A172 (cell line): ENCODE results near the gene SYT9. TPM values are rescaled to one million over a fixed set of nuclear protein-coding genes. Genes with fewer than 3 reads are reported as not detected.

ENCODE experiments used
- DNase-seq: peaks from one replicate; pipeline ENCODE4 v3.0.0-alpha.2; 2015; ENCODE audit warnings: low spot score
- total RNA-seq: library from RNA; depleted of rRNA; stranded (reverse); fragments of >200 nt; shearing (Covaris generic); gene quantifications from 2 replicates; pipeline ENCODE4 v1.2.3, GENCODE V29; 2014

SYT9 gene
- total RNA-seq, 1 experiment from 2014 or later, result not detected

DNA sequence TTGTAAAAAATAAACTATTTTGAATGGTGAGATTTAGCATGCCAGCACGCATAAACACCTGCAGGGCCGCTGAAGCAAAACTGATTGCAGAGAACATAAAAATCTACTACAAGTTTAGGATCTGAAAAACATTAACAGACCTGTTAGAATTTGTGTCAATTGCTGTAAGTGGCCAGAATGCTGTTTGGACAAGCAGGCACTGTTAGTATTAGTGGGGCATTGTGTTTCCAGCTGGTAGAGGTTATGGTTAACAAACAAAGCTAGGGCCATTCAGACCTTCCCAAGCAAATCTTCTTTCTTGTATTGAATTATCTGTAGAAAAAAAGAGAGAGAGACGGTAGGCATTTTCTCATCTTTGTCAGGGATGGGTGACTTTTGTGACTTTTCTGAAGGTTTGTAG lies 176.0 kb downstream of the SYT9 start:
- no peak for DNase-seq

DNA sequence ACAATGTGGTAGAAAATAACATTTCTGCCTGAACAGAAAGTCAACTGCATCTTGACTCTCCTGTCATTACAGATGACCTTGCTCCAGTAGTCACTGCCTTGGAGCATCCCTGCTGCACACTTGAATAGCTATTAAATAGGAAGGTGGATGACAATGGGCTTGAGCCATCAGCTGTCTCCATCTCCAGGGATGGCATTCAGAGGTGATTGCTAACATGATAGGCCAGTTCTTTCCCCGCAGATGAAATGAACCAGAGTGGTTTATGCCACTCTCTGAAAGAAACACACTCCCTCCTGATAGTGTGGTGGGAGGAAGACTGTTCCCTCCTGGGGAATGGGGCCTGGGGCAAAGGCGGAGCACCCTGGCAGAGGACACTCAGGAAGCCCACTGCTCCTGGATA lies 176.5 kb downstream of the SYT9 start:
- DNase-seq, result no peak

- DNase-seq, result no peak
Measured at GRCh38 chr11:7430496-7430895, 178.8 kb downstream of the SYT9 start.

- DNase-seq, result no peak
Measured at GRCh38 chr11:7435176-7435575, 183.5 kb downstream of the SYT9 start.

GRCh38 chr11:7436146-7436545 lies 184.4 kb downstream of the SYT9 start:
- DNase-seq, result no peak

DNA sequence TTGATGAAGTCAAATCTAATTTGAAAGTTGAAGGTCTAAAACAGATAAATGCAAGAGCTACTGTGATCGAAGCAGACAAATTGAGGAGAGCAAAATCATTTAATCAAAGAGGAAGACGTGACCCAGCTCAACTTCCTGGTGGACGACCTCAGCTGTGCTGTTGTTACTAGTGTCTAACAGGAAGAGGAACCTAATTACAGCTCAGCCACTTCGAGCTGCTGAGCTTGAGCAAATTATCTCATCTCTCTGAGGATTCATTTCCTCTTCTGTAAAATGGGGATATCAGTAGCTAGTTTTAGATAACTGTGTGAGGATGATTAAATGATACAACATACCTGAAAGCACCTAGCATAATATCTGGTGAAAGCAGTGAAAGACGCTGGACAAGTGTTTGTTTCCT lies 185.0 kb downstream of the SYT9 start:
- no peak for DNase-seq

- no peak for DNase-seq
Measured at GRCh38 chr11:7437696-7438095, 186.0 kb downstream of the SYT9 start.

DNA sequence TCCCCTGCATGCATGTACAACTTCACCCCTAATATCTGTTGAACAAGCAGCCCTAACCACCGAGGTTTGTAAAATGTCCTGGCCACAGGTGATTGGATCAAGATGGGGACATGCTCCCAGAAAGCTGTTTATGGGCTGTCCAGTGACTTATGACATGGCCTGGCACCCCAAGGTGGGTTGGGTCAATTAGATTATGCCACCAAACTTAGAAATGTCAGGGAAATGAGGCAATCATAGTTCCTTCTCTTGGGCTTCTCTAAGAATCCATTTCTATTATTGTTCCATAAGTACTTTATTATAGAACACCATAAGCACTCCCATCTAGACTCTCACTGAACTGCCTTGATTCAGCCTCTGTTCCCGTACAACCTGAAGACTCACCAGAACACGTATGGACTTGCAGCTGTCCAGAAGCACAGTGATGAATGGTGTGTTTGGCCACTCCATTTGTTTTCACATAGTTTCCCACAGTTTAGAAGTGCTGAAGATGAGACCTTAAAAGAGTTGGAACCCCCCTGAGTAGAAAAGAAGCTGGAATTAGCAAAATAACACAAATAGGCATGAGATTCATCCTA lies 188.1 kb downstream of the SYT9 start:
- no peak for DNase-seq

GRCh38 chr11:7442588-7443215 lies 191.0 kb downstream of the SYT9 start:
- peak; percentile 49 for DNase-seq

GRCh38 chr11:7444091-7444981 lies 192.6 kb downstream of the SYT9 start:
- DNase-seq, result no peak

GRCh38 chr11:7445564-7445963 lies 193.9 kb downstream of the SYT9 start:
- no peak for DNase-seq

DNA sequence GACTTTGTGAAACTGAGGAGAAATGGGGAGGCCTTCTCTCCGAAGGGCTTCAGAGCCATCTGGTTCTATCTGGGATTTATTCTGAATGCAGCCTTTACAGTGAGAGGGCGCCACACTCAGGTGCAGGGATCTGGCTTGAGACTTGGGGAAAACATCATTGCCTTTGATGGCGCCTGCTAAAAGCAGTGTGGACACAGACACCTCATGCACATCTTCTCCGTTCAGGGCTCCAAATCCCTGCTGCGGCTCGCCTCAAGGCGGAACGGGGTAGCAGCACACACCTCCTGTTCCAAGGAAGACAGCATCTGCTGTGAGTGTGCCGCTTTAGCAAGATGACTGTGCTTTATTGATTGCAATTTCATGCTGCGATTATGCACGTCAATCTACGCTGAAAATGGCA lies 196.5 kb downstream of the SYT9 start:
- no peak for DNase-seq

DNA sequence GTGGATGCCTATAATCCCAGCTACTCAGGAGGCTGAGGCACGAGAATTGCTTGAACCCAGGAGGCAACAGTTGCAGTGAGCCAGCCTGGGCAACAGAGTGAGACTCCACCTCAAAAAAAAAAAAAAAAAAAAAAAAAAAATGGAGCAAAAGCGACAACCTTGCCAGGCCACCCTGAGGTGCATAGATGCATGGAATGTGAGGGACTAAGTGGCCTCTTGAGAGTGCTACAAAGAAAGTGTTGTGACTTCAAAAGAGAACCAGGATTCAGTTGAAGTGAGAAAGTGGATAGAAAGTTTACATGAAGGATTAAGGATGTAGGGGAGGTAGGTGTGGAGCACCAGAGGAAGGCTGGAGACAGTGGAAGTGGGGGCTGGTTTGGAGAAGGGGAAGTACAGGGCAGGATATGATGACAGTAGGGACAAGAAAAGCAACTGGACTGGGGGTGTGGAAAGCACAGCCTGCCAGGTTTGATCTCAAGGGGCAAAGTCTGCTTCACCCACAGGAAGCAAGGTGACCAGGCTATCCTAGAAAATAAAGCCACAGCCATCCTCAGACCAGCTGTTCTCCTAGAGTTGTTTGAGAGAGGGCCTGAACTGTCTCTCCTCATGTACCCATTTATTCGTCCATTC lies 197.6 kb downstream of the SYT9 start:
- DNase-seq, result no peak

GRCh38 chr11:7449841-7450214 lies 198.1 kb downstream of the SYT9 start:
- no peak for DNase-seq

DNA sequence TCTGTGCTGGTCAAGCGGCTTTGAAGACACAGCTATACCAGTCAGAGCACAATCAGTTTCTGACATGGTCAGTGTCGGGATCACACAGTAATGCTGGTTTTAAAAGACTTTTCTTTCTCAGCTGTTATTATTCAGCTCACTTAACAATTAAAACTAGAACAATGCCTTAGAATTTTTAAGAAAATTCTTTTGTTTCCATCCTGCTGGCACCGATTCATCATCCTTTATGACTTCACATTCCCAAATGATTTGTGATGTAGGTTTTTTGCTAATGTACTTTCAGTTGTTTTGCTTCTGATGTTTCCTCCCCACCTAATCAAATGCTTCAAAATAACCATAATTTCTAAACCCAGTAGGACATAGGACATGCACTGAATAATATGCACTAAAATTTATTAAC lies 199.1 kb downstream of the SYT9 start:
- DNase-seq, result no peak

GRCh38 chr11:7451520-7451919 lies 199.8 kb downstream of the SYT9 start:
- DNase-seq, result no peak

DNA sequence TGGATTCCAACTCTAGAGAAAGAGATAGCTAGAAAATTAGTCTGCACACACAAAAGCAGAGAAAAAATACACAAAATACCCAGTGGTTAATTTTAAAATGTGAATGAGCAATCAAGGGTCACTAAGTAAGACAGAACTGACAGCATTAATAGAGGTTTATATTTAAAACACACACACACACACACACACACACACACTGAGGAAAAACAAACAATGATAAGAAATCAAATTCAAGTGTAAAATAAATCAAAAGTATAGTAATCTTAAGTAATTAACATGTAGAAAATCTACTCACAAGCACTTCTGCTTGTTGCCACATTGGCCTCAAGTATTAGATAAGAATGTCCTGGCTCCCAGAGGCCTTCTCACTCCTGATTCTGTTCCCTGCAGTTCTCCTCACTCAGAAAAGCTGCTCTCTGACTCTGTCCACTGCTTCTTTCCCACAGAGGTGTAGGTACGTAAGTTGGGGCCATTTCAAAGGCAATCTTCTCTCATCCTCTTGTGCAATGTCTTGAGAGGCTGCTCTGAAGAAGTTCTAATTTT lies 200.3 kb downstream of the SYT9 start:
- no peak for DNase-seq

DNA sequence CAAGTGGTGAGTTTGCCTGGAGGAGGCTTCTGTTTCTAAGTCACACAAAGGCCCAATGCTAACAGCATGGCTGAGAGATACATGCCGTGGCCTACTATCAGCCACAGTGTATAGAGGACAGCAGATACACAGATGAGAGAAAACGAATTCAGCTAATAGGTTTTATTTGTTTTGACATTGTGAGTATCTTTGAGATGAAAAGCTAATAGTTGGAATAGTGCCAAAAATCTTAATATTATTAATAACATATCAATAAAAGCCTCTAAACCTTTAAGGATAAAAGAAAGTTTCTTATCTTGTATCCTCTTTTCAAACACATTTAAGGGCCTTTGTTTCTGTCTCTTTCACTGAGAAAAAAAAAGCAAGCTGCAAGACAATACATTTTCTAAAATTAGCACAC lies 203.2 kb downstream of the SYT9 start:
- no peak for DNase-seq

GRCh38 chr11:7457211-7457610 lies 205.5 kb downstream of the SYT9 start:
- DNase-seq, result peak; percentile 38

- no peak for DNase-seq
Measured at GRCh38 chr11:7462706-7463105, 211.0 kb downstream of the SYT9 start.

DNA sequence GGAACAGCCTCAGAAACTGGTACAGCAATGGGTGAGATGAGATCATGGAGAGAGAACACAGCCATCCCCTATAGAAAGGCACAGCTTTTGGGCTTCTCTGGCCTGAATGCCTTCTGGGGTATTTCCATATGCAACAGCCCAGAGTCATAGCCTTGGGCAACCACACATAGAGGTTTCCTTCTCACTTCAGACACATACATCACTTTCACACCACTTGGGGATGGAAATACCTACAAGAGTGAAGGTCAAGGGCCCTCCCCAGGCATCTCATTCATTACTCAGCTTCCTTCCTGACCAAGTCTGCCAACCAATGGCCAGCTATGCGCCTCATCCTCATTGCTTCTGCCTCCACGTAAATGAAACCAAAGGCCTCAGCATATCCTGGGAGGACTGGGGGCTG lies 215.9 kb downstream of the SYT9 start:
- peak; percentile 5 for DNase-seq

GRCh38 chr11:7469351-7469865 lies 217.7 kb downstream of the SYT9 start:
- DNase-seq, result no peak
